ENCODE data around the gene TRIP10. TPM values are rescaled to one million over a fixed set of nuclear protein-coding genes. Genes with fewer than 3 reads are reported as not detected.
"Not testable (repeated sequence)": the region's sequence is repeated elsewhere in the genome, so short reads cannot be mapped to it uniquely, and the experiment has no call there.

The TRIP10 gene
- polyA plus RNA-seq, 1 donor from 2014 or later: 0.76 TPM

DNA sequence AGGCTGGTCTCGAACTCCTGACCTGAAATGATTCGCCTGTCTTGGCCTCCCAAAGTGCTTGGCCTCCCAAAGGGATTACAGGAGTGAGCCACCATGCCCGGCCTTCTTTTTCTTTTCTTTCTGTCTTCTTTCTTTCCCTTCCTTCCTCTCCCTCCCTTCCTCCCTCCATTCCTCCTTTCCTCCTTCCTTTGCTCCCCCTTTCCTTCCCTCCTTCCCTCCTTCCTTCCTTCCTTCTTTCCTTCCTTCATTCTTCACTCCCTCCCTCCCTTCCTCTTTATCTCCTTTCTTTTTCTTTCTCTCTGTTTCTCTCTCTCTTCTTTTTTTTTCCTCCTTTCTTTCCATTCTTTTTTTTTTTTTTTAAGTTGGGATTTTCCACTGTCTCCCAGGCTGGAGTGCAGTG, 31.1 kb upstream of the TRIP10 start:
- no peak overlapping the region for H3K4me3 ChIP-seq (ENCODE audit: low read length)
- no peak overlapping the region for H3K9ac ChIP-seq (ENCODE audit: low read length)
- no peaks in the 10 kb centered on the region for H3K9me2 ChIP-seq (ENCODE audit: insufficient read depth, low read length)
- TF ChIP-seq TAF1 (IDR thresholded peaks at IDR 0.05; ENCODE audit: low read depth) (no peak), POLR2AphosphoS5 (IDR thresholded peaks at IDR 0.05) (no peak)
- no peak overlapping the region for H3K4me2 ChIP-seq (ENCODE audit: low read length)
- H3K79me2 ChIP-seq (replicated peaks; ENCODE audit: insufficient read depth, low read length): no peaks in the 10 kb centered on the region
- H3F3A ChIP-seq (ENCODE audit: insufficient read depth, low read length, poor library complexity, severe bottlenecking): no peaks in the 10 kb centered on the region
- no peak overlapping the region for H2AFZ ChIP-seq (ENCODE audit: low read depth, low read length)
- H4K20me1 ChIP-seq (ENCODE audit: insufficient read depth): no peaks in the 10 kb centered on the region
- H3K27me3 ChIP-seq (ENCODE audit: insufficient read depth, low read depth, low read length): peaks cover 28% of the 10 kb centered on the region
- no peaks in the 10 kb centered on the region for H3K36me3 ChIP-seq (ENCODE audit: insufficient read depth, low read length)
- H3K9me3 ChIP-seq (ENCODE audit: low read length): no peaks in the 10 kb centered on the region
- no peak overlapping the region for H3K27ac ChIP-seq (ENCODE audit: low read length)

GRCh38 chr19:6708913-6709312, 30.6 kb upstream of the TRIP10 start:
- not testable (repeated sequence) for H3K4me3 ChIP-seq (ENCODE audit: low read length); H3K9me3 ChIP-seq (ENCODE audit: low read length); H3K36me3 ChIP-seq (ENCODE audit: insufficient read depth, low read length); H3K9me2 ChIP-seq (ENCODE audit: insufficient read depth, low read length); H4K20me1 ChIP-seq (ENCODE audit: insufficient read depth); H3K4me2 ChIP-seq (ENCODE audit: low read length); H3K9ac ChIP-seq (ENCODE audit: low read length); H2AFZ ChIP-seq (ENCODE audit: low read depth, low read length); H3K79me2 ChIP-seq (replicated peaks; ENCODE audit: insufficient read depth, low read length); H3F3A ChIP-seq (ENCODE audit: insufficient read depth, low read length, poor library complexity, severe bottlenecking); H3K27ac ChIP-seq (ENCODE audit: low read length)
- H3K27me3 ChIP-seq (ENCODE audit: insufficient read depth, low read depth, low read length): peaks cover 28% of the 10 kb centered on the region

DNA sequence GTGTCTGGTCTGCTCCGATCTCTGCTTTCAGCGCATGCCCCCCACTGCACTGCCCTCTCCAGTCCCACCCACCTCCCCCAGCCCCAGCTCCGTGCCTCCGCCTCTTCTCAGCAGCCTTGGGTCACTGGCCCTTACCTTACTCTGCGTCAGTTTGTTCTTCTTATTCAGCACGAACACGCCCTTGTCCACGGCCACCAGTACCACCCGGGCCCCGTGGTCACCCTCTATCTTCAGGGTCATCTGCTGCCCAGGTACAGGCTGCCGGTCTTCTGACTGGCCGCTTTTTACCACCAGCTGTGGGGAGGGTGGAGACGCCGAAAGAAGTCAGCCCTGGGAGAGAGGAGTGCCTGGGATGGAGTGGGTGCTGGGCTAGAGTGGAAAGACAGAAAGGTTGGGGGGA, 29.9 kb upstream of the TRIP10 start:
- H3K27me3 ChIP-seq (ENCODE audit: insufficient read depth, low read depth, low read length): peaks cover 28% of the 10 kb centered on the region
- H4K20me1 ChIP-seq (ENCODE audit: insufficient read depth): no peaks in the 10 kb centered on the region
- no peak overlapping the region for H3K27ac ChIP-seq (ENCODE audit: low read length)
- H2AFZ ChIP-seq (ENCODE audit: low read depth, low read length): no peak overlapping the region
- H3K36me3 ChIP-seq (ENCODE audit: insufficient read depth, low read length): no peaks in the 10 kb centered on the region
- H3K4me3 ChIP-seq (ENCODE audit: low read length): no peak overlapping the region
- H3K79me2 ChIP-seq (replicated peaks; ENCODE audit: insufficient read depth, low read length): no peaks in the 10 kb centered on the region
- H3K9ac ChIP-seq (ENCODE audit: low read length): no peak overlapping the region
- H3K4me2 ChIP-seq (ENCODE audit: low read length): no peak overlapping the region
- H3K9me2 ChIP-seq (ENCODE audit: insufficient read depth, low read length): no peaks in the 10 kb centered on the region
- no peaks in the 10 kb centered on the region for H3K9me3 ChIP-seq (ENCODE audit: low read length)
- no peaks in the 10 kb centered on the region for H3F3A ChIP-seq (ENCODE audit: insufficient read depth, low read length, poor library complexity, severe bottlenecking)
- no peak for TF ChIP-seq MXI1 (conservative IDR thresholded peaks at IDR 0.05; ENCODE audit: poor library complexity, severe bottlenecking)
- TF ChIP-seq TAF1 (IDR thresholded peaks at IDR 0.05; ENCODE audit: low read depth): no peak
- no peak for TF ChIP-seq REST (IDR thresholded peaks at IDR 0.05; ENCODE audit: borderline replicate concordance)
- no peak for TF ChIP-seq EP300 (conservative IDR thresholded peaks at IDR 0.05; ENCODE audit: poor library complexity, severe bottlenecking)
- TF ChIP-seq EZH2 (IDR thresholded peaks at IDR 0.05; ENCODE audit: borderline replicate concordance, insufficient read depth, low read length, poor library complexity, severe bottlenecking): no peak
- TF ChIP-seq, protein P1, sequence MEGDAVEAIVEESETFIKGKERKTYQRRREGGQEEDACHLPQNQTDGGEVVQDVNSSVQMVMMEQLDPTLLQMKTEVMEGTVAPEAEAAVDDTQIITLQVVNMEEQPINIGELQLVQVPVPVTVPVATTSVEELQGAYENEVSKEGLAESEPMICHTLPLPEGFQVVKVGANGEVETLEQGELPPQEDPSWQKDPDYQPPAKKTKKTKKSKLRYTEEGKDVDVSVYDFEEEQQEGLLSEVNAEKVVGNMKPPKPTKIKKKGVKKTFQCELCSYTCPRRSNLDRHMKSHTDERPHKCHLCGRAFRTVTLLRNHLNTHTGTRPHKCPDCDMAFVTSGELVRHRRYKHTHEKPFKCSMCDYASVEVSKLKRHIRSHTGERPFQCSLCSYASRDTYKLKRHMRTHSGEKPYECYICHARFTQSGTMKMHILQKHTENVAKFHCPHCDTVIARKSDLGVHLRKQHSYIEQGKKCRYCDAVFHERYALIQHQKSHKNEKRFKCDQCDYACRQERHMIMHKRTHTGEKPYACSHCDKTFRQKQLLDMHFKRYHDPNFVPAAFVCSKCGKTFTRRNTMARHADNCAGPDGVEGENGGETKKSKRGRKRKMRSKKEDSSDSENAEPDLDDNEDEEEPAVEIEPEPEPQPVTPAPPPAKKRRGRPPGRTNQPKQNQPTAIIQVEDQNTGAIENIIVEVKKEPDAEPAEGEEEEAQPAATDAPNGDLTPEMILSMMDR (IDR thresholded peaks at IDR 0.05; ENCODE audit: poor library complexity, severe bottlenecking): no peak
- TF ChIP-seq POLR2AphosphoS5 (IDR thresholded peaks at IDR 0.05): no peak
- no peak for TF ChIP-seq SMC3 (conservative IDR thresholded peaks at IDR 0.05; ENCODE audit: poor library complexity)
- TF ChIP-seq RAD21 (conservative IDR thresholded peaks at IDR 0.05): no peak
